H1 (cell line): Measurements from ENCODE around the gene FSD1L. TPM values are rescaled to one million over a fixed set of nuclear protein-coding genes. Genes with fewer than 3 reads are reported as not detected.

Source experiments
- CTBP2 ChIP-seq: IDR thresholded peaks from 2 replicates; pipeline ENCODE4 v1.7.0; 2011; ENCODE audit warnings: borderline replicate concordance, mild to moderate bottlenecking, moderate library complexity, mixed read lengths, low read length; ENCODE audit not compliant: insufficient read depth, insufficient read length
- NRF1 ChIP-seq: IDR thresholded peaks from 2 replicates; pipeline ENCODE4 v1.6.1; 2011; ENCODE audit warnings: mild to moderate bottlenecking, low read depth, low read length, improper control_type of control experiment
- POU5F1 ChIP-seq: IDR thresholded peaks from 2 replicates; pipeline ENCODE4 v1.6.1; 2011; ENCODE audit warnings: low read depth, mild to moderate bottlenecking, low read length, moderate library complexity
- polyA plus RNA-seq, 7 experiments: library from polyadenylated mRNA; depleted of rRNA in 3 of 7; stranded (reverse) in 5 of 7; unstranded in 2 of 7; fragments of >200 nt in 5 of 7; fragments of 200-250 nt in 2 of 7; gene quantifications; 1 replicate in 5 of 7; 2 replicates in 1 of 7; 4 replicates in 1 of 7; pipeline versions ENCODE4 v1.2.1 to v1.2.3, GENCODE V29; 2011 to 2013; ENCODE audit warnings: missing spikeins in 2 of 7, mixed read lengths in 2 of 7
- total RNA-seq: library from RNA; stranded (reverse); fragmentation: NEBNext Ultra II Directional; extraction: Animal tissue kit (Norgen Biotek cat#: 25700); gene quantifications from 2 replicates; pipeline ENCODE4 v1.2.1, GENCODE V29; 2021

The FSD1L gene
- total and polyA plus RNA-seq, 2 of the 8 experiments (the other 6 are each of a cell fraction or from before 2014, with no cell fraction given): 0.91 to 4.8 TPM

DNA sequence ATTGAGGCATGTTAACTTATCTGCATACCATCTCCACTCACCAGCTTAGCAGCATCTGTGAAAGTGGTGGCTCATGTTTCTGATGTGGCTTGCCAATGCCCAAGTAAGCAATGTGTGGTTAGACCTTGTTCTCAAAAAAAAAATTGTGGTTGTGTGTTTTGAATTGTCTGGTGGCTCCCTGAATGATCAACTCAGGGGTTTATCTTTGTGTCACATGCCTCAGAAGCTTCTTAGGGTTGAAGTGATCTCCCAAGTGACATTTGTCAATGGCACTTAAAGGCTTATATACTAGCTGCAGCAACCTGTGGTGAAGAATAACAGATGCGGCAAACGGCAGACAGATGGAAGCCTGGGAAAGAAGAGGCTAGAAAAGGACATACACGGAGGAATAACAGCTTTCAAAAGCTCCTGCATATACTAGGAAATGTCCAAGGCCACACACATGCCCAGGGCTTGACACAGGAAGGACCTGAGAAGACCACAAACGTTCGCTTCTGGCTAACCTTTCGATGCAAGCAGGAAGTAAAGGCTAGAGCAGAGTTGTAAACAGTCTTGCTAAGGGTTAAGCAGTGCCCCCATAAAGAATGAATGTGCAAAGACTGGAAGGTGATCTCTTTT is 42.2 kb upstream of the FSD1L start (continued):
- no peak for TF ChIP-seq CTBP2
- no peak for TF ChIP-seq NRF1
- TF ChIP-seq POU5F1: no peak
